Fibroblast of gingiva (primary cell): ENCODE measurements around the gene MANSC4.

ENCODE experiments used
- DNase-seq: peaks from one replicate; pipeline ENCODE4 v3.0.0-alpha.2; 2011; ENCODE audit warnings: low read depth

MANSC4 gene

GRCh38 chr12:27779920-27780611, at the start of gene MANSC4, which contains the start of gene KLHL42:
Gene MANSC4 (minus strand): TSS chr12:27780236. CDS start chr12:27771276, 8,960 bp downstream.
Gene KLHL42 (plus strand): TSS chr12:27780233. CDS start chr12:27780331, 98 bp downstream.
- peak; percentile 74 for DNase-seq

DNA sequence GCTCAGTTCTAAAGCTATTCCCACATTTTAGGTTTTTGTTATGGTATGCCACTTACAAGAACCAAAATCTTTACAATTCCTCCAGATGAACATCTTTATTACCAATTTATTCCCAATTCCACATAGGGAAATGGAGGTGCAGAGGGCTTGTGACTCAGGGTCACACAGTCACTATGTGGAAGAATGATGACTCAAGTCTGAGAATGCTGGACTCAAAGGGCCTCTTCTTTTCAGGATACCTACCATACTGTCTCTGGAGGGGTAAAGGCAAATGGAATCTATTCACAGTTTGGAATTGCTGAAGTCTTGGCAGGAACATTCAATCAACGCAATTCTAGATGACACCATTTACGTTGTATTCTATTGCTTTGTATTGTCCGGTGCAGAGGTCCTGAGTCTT, 48.2 kb upstream of the MANSC4 start:
- no peak for DNase-seq

DNA sequence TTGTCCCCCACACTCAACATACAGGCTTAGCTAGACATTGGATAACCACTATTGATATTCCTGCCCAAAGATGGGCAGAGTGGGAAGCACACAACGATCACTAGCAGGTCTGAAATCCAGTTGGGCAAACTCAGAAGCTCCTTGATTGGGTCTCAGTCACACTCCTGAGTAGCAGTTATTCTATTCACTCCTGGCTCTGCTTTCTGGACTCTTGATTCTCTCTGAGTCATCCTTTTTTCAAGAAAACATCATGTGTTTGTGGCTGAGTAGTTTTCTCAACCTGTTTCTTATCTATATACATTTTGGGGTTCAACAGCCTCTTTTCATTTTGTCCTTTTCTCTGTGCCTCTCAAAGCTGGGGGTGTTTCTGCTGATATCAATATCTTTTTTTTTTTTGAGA, 46.0 kb upstream of the MANSC4 start:
- DNase-seq: no peak

GRCh38 chr12:27824126-27824842, 44.2 kb upstream of the MANSC4 start:
- DNase-seq: no peak

DNA sequence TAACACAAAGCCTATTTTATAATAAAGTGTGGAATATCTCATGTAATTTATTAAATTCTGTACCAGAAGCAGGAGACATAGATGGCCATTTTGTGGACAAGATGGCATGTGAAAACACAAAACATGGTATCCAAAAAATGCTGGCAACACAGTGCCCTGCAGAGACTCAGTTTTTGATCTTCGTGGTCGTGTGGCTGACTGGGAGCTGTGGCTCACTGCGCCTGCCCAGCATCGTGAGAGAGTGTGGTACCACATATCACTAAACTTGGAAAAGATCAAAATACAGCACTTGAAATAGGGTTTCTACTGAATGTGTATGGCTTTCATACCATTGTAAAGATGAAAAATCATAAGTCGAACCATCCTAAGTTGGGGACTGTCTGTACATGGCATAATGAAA, 43.0 kb upstream of the MANSC4 start:
- DNase-seq: no peak

- DNase-seq: no peak
Measured at GRCh38 chr12:27822076-27822712, 42.2 kb upstream of the MANSC4 start.

DNA sequence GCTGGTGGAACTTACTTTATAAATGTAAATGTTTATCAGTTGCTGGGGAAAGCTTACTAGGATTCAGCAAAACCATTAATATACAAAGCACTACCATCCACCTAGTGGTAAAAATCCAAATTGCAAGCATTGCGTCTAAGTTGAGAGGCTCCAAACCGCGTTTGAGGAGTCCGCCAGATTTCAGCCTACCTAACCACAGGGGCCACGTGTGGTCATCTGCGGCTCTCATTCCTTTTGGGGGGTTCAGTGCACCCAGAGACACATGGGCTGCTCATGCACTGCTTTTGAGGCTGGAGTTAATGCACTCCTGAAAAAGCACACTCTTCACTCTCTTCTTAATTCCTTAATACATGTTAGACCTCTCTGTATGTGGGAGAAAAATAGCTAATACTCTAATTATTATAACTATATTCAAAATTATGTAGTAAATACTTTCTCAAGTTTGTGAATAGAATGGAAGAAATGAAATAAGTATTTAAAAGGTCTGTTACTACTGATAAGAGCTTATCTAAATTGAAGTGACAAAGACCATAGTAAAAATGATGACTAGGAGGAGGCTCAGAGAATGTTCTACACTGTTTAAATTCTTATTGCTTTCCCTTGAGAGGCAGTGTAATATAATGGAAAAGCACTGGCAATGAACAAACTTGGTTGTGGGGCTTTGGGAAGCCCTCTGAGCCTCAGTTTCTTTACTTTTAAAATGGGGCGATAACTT, 41.4 kb upstream of the MANSC4 start:
- DNase-seq: peak; percentile 66

GRCh38 chr12:27820564-27820963, 40.5 kb upstream of the MANSC4 start:
- no peak for DNase-seq

GRCh38 chr12:27818401-27818918, 38.4 kb upstream of the MANSC4 start:
- no peak for DNase-seq

DNA sequence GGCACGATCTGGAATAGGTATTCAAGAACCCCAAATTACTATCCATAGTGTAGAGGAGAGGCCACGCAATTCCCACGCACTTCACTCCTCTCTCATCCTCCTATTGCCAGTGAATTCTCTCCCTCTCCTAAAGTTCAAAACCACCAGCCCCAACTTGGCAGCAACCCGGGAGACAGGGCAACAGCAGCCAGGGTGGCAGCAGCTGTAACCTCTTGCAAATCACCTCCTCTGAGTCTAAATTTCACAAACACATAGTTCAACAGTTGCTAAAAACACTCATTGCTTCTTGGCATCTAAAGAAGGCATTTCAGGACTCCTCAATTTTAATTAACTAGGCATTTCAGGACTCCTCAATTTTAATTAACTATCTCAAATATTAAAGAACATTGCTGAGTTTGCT, 37.7 kb upstream of the MANSC4 start:
- DNase-seq: no peak

- DNase-seq: no peak
Measured at GRCh38 chr12:27814851-27815591, 35.0 kb upstream of the MANSC4 start.

GRCh38 chr12:27814411-27814810, 34.4 kb upstream of the MANSC4 start:
- DNase-seq: no peak

DNA sequence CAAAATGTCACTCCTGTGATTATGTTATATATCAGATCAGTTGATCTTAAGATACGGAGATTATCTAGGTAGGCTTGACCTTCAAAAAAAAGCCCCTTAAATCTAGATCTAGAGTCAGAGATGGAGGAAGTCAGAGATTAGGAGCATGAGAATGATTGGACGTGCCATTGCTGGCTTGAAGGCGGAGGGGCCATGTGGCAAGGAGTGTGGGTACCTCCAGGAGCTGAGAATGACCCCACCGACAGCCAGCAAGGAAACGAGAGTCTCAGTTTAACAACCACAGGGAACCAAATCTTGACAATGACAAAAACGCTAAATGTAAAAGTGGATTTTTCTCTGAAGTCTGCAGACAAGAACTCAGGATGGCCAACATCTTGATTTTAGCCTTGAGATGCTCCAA, 32.5 kb upstream of the MANSC4 start:
- DNase-seq: no peak

DNA sequence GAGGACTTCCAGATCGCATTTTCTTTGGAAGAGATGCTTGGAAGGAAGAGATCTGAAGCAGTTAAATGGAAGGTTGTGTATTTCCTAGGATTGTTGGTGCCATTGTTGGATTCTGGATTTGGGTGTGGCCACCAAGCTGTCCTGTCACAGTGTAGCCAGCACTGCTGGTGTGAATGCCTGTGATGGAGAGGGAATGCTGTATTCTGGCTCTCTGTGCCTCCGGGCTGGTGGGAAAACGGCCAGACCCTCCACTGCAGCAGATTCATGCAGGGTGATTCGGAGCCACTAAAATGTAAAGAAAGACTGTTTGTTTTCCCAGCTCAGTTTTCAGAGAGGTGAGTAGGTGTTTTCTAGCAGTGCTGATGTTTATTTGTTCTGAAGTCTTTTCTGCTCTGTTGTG, 30.7 kb upstream of the MANSC4 start:
- DNase-seq: no peak

- DNase-seq: no peak
Measured at GRCh38 chr12:27808841-27809240, 28.8 kb upstream of the MANSC4 start.

- DNase-seq: no peak
Measured at GRCh38 chr12:27807063-27807703, 27.1 kb upstream of the MANSC4 start.

GRCh38 chr12:27806259-27806658, 26.2 kb upstream of the MANSC4 start:
- no peak for DNase-seq

DNA sequence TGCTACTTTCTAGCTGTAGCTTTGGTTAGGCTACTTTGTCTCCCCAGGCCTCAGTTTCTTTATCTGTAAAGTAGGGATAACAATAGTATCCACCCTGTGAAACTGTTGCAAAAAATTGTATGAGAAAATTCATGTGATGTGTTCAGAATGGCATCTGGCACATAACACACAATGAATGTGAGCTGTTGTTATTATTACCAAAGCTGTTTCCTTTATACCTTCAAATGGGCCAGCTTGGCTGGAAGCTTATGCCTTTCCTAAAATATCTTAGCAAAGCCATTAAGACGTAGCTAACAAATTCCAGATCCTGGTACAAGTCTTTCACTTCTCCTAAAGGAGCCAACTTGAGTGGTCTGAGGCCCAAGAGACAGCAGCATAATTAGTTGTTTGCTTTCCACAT, 25.2 kb upstream of the MANSC4 start:
- DNase-seq: no peak

DNA sequence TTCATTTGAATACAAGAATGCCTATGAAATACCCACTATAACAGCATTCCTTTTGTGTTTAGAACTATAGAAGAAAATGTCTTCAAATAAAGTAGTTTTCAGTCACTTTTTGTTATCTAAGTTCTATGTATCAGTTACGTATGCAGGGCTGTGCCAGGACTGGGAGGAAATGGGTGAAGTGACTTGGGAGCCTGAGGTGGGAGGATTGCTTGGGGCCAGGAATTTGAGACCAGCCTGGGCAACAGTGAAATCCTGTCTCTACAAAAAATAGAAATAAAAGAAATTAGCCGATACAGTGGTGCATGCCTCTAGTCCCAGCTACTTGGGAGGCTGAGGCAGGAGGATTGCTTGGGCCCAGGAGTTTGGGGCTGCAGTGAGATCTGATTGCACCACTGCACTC, 22.9 kb upstream of the MANSC4 start:
- no peak for DNase-seq

DNA sequence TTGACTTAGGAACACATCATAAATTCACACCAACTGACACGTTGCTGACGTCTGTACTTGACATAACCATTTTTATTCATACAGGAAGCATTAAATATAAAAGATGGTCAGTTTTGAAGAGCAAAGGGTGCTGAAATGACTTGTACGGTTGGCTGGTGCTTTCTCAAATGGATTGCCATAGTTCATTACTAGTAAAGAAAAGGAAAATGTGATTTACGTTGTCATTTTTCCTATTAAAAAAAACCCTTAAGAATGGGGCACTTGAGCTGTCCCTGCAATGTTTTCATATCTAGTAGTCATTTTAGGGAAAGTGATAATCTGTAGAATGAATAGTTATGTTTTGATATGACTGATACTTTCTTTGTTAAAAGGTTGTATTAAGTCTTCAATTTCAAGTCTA, 22.5 kb upstream of the MANSC4 start:
- DNase-seq: no peak

DNA sequence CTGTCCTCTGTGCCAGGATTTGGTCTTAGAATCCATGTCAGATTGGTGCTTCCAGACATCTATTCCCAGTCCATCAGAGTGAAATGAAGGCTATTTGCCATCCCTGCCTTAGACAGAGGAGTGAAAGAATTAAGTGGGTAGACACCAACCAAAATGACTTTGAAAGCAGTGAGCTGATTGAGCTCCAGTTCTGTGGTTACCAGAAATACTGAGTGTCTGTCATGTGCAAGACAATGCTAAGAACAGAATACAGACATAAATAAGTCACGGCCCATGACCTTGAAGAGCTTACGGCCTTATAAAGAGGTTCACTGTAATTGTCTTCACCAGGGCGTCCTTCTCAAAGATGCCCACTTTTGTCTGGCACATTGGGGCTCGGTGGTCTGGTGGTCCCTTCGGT, 21.6 kb upstream of the MANSC4 start:
- no peak for DNase-seq
